HG02642 (cell line): ENCODE results near the gene CASQ1.

Experiments used
- ATAC-seq: cut with Tn5 transposase; IDR thresholded peaks from one replicate; pipeline ENCODE4 v1.9.1; 2021; ENCODE audit warnings: mild to moderate bottlenecking; ENCODE audit not compliant: unreplicated experiment, poor library complexity

CASQ1 gene

DNA sequence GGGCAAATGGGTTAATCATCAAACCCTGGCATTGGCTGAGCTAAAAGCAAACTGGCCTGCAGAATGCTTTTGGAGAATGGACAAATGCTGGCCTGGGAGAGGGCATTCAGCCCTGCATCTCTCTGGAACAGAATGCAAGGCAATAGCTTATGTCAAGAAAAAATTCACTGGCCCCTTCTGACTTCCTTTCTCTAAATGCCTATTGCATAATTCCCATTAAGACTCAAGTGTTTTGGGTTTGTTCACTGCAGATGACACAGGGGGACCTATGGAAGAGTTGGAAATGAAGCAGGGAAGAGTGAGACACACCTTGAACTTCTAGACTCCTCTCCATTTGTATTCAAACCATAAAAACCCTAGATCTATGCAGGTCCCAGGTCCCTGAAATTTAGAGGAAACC is 30.7 kb downstream of the CASQ1 start:
- no peak for ATAC-seq

DNA sequence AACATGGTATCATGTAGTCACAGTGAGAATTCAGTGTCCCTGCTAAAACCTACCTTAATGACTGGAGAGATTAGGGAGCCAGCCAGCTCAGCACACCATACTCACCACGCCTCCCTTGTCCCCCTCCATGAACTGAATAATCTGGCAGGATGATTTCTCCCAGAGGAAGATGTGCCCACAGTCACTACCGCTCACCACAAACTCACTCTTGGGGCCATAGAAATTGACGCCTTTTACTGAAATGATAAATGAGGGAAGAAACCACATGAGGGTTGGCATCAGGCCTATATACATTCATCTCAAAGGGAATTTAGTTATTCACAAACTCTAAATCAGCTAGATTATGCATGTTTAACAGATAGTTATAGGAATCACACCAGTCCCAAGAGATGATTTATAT is 32.2 kb downstream of the CASQ1 start:
- ATAC-seq: no peak

GRCh38 chr1:160224606-160225005 is 34.2 kb downstream of the CASQ1 start:
- no peak for ATAC-seq

DNA sequence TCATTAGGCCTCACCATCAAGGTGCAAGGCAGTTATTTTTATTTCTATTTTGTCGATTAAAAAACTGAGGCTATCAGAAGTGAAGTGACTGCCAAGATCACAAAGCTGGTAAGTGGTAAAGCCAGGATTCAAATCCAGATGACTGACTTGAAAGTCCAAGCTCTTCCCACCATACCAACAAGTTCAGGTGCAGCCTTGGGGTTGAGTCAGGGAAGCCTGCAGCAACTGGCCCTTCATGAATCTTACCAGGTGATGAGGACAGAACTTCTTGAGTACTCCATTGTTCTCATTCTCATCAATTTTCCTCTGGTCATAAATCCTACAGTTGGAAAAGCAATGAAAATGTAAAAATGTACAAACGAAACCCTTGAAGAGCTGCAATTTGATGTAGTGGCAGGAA is 35.0 kb downstream of the CASQ1 start:
- no peak for ATAC-seq

DNA sequence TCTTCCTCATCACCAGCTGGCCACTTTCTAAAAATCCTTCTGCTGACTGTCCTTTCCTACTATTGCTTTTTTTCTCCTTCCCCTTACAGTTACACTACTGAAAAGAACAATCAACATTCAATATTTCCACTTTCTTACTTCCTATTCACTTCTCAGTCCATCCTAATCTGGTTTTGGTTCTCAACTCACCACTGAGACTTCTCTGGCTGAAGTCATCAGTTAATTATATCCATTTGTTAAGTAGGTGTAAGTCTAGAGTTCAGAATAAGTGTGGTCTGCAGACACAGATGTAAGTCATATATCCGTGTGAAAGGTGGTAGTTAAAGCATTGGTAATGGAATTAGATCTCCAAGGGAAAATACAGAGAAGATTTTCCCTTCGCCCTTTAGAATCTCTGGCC is 36.2 kb downstream of the CASQ1 start:
- ATAC-seq: no peak

DNA sequence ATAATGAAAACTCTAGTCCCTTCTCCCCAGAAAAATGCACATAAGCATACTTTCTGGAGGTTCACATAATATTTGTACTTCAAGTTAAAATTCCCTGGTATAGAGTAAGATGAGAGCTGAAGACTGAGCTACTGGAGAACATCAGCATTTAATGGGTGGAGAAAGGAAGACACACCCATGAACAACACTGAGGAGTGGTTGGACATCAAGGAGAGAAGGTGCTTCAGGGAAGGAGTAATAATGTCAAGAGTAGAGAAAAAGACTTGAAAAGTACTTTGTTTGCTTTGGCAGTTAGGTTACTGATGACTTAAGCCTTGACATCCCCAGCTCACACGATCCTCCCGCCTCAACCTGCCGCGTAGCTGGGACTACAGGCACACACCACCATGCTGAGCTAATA is 36.7 kb downstream of the CASQ1 start:
- ATAC-seq: no peak

DNA sequence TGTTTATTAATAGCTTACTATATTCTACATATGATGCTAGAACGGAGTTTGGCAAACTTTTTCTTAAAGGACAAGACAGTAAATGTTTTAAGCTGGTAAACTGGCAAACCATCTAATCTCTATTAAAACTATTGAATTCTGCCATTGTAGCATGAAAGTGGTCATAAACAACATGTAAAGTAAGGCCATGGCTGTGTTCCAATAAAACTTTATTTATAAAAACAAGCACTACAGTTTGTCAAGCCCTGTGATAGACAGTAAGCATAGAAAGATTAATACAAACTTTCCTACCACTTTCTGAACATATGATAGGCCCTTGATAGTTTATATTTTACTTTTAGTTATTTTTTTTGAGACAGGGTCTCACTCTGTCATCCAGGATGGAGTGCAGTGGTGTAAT is 37.2 kb downstream of the CASQ1 start:
- no peak for ATAC-seq

DNA sequence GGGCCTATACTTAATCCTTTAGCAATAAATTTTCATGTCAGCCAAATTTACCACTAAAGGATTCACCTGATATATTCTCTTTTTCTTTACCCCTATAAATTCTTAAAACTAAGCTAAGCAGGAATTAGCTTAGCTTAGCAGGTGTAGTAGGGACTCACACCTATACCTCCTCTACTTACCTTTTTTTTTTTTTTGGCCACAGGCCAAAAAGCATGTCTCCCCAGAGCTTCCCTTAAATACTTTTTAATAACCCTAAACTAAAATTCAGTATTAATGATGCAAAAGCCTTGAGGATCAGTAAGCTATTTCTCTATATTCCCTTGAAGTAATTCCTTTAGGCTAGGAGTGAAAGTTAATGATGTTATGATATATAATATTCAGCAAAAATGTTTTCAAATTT is 38.1 kb downstream of the CASQ1 start:
- ATAC-seq: no peak

DNA sequence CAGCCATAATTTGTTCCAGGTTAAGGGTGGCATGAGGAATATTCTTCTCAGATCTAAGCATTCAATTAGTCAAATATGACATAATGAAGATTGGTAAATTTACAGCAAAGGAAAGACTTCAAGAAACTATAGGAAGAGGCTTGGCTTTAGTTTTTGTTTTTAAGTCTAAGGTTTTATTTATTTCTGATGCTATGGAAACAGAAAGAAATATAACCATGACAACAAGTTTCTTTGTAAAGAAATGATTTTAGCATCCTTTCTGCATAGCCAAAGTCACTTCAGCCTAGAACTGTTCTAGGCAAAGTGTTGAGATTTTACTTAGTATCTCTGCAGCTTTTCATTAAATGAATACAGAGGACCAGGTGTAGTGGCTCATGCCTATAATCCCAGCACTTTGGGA is 42.5 kb downstream of the CASQ1 start:
- no peak for ATAC-seq

- no peak for ATAC-seq
These were observed 46.4 kb downstream of the CASQ1 start for GRCh38 chr1:160236806-160237205.

- no peak for ATAC-seq
These were observed 47.2 kb downstream of the CASQ1 start for GRCh38 chr1:160237558-160237957.

DNA sequence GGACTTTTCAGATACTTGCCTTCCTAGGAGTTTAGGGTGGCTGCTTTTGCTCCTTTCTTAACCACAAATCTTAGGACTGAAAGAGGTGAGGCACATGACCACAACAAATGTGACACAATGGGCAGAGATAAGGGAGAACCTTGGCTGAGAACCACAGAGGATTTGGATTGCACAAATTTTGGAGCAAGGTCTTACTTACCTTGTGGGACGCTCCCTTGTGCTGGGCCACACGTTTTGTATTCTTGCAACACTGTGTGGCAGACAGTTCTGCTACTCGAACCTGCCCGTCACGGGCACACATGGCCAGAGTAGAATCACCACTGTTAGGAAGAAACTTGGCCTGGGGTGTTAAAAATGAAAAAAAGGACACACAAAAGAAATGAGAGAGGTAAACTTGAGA is 48.0 kb downstream of the CASQ1 start:
- no peak for ATAC-seq

DNA sequence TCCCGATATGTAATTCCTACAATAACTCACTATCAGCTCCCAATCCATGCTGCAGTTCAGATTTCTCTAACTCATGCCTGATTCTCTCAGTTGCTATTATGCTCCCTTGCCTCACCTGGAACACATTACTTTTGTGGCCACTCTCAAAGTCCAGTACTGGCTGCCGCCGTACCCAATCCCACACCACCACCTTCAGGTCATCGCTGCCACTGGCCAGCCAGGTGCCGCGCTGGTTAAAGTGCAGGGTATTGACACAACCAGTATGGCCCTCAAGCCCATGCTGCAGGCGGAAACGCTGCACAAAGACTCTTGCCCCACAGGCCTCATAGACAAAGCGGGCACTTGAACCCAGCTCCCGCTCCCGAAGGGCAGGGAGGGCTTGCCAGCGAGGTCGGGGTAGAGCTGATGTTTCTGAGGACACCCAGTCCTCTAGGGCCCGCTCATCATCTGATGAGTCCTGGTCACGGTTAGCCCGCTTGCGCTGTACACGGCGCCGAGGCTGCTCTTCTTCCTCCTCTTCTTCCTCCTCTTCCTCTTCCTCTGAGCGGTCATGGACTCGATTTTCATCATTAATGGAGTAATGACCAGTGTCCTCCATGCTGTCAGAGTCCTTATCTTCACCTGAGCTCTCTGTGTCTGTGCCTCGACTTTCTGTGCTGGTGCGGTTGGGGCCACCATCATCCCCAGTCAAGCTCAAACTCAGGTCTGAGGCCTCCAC is 49.4 kb downstream of the CASQ1 start:
- no peak for ATAC-seq

DNA sequence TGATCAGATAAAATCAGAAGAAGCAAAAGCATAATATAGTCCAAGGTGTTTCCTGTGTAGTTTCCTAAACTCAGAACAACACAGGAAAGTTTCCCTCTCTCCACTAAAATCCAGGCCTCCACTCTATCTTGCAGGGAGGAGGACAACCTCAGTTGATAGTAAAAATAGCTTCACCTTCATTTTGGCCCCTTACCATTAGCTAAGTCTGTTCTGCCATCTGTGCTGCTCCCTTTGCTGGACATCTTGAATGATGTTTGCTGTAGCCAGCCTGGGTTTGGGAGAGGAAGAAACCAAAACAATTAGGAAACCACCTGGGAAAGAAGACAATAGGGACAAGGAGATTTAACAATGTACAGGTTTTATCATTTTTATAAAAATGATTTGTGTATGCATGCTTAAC is 53.4 kb downstream of the CASQ1 start:
- no peak for ATAC-seq

- ATAC-seq: no peak
These were observed 53.8 kb downstream of the CASQ1 start for GRCh38 chr1:160244209-160244608.

GRCh38 chr1:160245434-160245833 is 55.1 kb downstream of the CASQ1 start:
- no peak for ATAC-seq

- no peak for ATAC-seq
These were observed 56.7 kb downstream of the CASQ1 start for GRCh38 chr1:160247053-160247452.

DNA sequence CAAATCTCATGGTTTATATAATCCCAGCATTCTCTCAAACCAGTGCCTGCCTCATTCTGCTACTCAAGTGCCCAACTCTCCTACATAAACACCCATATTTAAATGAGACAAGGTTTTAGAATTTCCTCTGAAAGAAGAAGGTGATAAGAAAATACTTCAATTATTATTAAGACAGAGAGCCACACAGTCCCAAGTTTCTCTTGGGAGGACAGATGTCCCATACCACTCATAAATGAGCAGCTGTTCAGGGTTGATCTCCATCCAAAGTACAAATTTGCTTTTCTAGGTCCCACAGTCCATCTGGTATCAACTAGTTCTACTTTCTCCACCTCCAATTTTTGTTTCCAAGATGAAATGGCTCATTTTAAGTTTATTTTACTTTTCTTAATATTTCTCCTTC is 60.6 kb downstream of the CASQ1 start:
- ATAC-seq: no peak
